Motor neuron (in vitro differentiated cells): ENCODE data around the gene FN3KRP. TPM values are rescaled to one million over a fixed set of nuclear protein-coding genes. Genes with fewer than 3 reads are reported as not detected.

Experiments
- ATAC-seq, 8 experiments: fragments of 200-7000 bp; cut with Tn5 transposase; replicated peaks in 6 of 8; 2 replicates each; pipeline ENCODE4 v1.8.0; 2021; ENCODE audit warnings: mild to moderate bottlenecking in 8 of 8, moderate library complexity in 8 of 8
- H3K27ac ChIP-seq, 2 donors: fragments of 250-450 bp; sonication (Bioruptor Pico); 2 replicates each; pipeline ENCODE4 v1.9.0; 2021; ENCODE audit warnings: antibody characterized with exemption in 2 of 2, mild to moderate bottlenecking in 2 of 2, moderate library complexity in 1 of 2
- H3K4me1 ChIP-seq, 2 donors: fragments of 250-450 bp; sonication (Bioruptor Pico); replicated peaks in 1 of 2; 2 replicates each; pipeline ENCODE4 v1.6.1; 2021; ENCODE audit warnings: antibody characterized with exemption in 2 of 2, mild to moderate bottlenecking in 2 of 2, moderate library complexity in 1 of 2
- H3K4me3 ChIP-seq, 5 donors: fragments of 250-450 bp; sonication (Bioruptor Pico); 2 replicates each; pipeline ENCODE4 v1.9.0; 2021; ENCODE audit warnings: antibody characterized with exemption in 5 of 5, mild to moderate bottlenecking in 5 of 5, moderate library complexity in 4 of 5
- WGBS, 10 experiments: fragments of 450-650 bp; shearing (Covaris generic); methylation state at CpG; one replicate each; pipeline ENCODE4 v1.0.0; 2022; 5-methylcytosine and 5-hydroxymethylcytosine counted together
- in situ Hi-C, 9 experiments: fragments of 400-800 bp; cut with MboI; loops; one replicate each; pipeline ENCODE4 v1.15.0; 2021; ENCODE audit warnings: low sequenced_read_pairs in 9 of 9, low pct_unique_long_range_greater_than_20kb in 2 of 9; ENCODE audit not compliant: unreplicated experiment in 9 of 9
- total RNA-seq, 8 experiments: library from RNA; unstranded; fragments of 300-600 nt; gene quantifications; 2 replicates each; pipeline versions ENCODE4 v1.2.3 to v1.2.4, GENCODE V29; 2022

FN3KRP gene
- total RNA-seq, 8 experiments from 2014 or later, result 11.9 to 27.7 (median 17.6) TPM

- ATAC-seq, result peak in 1 of 8 experiments; percentile 4
- WGBS, 10 experiments, result 40 to 100% (median 86%) methylated on average over 1 to 18 of the region's 22 CpGs; no CpG with 5 or more reads in 1 of the 10 experiments
- in situ Hi-C loops, result no loop called here
- peaks cover 7 to 12% of the 10 kb centered on the region in 2 donors for H3K4me1 ChIP-seq
- H3K4me3 ChIP-seq, result no peak overlapping the region
- H3K27ac ChIP-seq, result no peak overlapping the region
Observed at GRCh38 chr17:82693168-82693867, 23.2 kb upstream of the FN3KRP start.

GRCh38 chr17:82694647-82695046, 21.9 kb upstream of the FN3KRP start:
- H3K27ac ChIP-seq, result no peak overlapping the region
- 10 to 76% (median 26%) methylated on average over 1 to 2 of the region's 2 CpGs for WGBS, 10 experiments
- in situ Hi-C loops, result no loop called here
- H3K4me1 ChIP-seq, result peaks cover 7 to 12% of the 10 kb centered on the region in 2 donors
- H3K4me3 ChIP-seq, result no peak overlapping the region
- no peak for ATAC-seq

GRCh38 chr17:82696259-82696658, 20.2 kb upstream of the FN3KRP start:
- Histone ChIP-seq H3K4me1 (peaks cover 7 to 12% of the 10 kb centered on the region in 2 donors), H3K4me3 (no peak overlapping the region), H3K27ac (no peak overlapping the region)
- no peak for ATAC-seq
- in situ Hi-C loops, result no loop called here
- WGBS, 10 experiments, result 55 to 100% (median 89%) methylated on average over 1 to 12 of the region's 17 CpGs; no CpG with 5 or more reads in 3 of the 10 experiments

GRCh38 chr17:82696916-82697807, 19.3 kb upstream of the FN3KRP start:
- no peak for ATAC-seq
- no peak overlapping the region for H3K27ac ChIP-seq
- in situ Hi-C loops, result no loop called here

GRCh38 chr17:82697808-82698064, 18.8 kb upstream of the FN3KRP start:
- in situ Hi-C loops, result no loop called here
- no peak for ATAC-seq
- Histone ChIP-seq H3K27ac (no peak overlapping the region), H3K4me3 (peak overlapping the region; percentile 57 to 99 (median 76)), H3K4me1 (peaks cover 7 to 12% of the 10 kb centered on the region in 2 donors)
- 0% methylated on average over 2 of the region's 32 CpGs; no CpG with 5 or more reads in 9 of the 10 experiments for WGBS, 10 experiments

More at GRCh38 chr17:82696916-82697807, 19.3 kb upstream of the FN3KRP start:
- WGBS, 10 experiments, result 0 to 10% methylated on average over 1 to 2 of the region's 48 CpGs; no CpG with 5 or more reads in 8 of the 10 experiments
- Histone ChIP-seq H3K4me1 (peaks cover 7 to 12% of the 10 kb centered on the region in 2 donors), H3K4me3 (peak overlapping the region; percentile 57 to 99 (median 76))

GRCh38 chr17:82698065-82698973, 18.2 kb upstream of the FN3KRP start, which contains the start of gene RAB40B:
TSS of gene RAB40B (minus strand) at chr17:82698698. CDS start at chr17:82698596, 102 bp downstream.
- Histone ChIP-seq H3K4me1 (peaks cover 7 to 10% of the 10 kb centered on the region in 2 donors), H3K27ac (peak within 1 kb of the TSS in 1 of 2 donors; percentile 18), H3K4me3 (peak within 1 kb of the TSS; percentile 57 to 99 (median 76))
- ATAC-seq, result peak; percentile 91 to 95 (median 94)
- 0% methylated on average over 3 of the region's 112 CpGs; no CpG with 5 or more reads in 9 of the 10 experiments for WGBS, 10 experiments
- in situ Hi-C loops, result no loop called here

GRCh38 chr17:82698974-82699442, 17.5 kb upstream of the FN3KRP start:
- in situ Hi-C loops, result no loop called here
- Histone ChIP-seq H3K4me1 (peaks cover 7% of the 10 kb centered on the region in 2 donors), H3K4me3 (peak overlapping the region; percentile 57 to 90 (median 76)), H3K27ac (peak overlapping the region in 1 of 2 donors; percentile 18)
- ATAC-seq, result peak in 2 of 8 experiments; percentile 1 to 5
- 0 to 80% (median 13%) methylated on average over 1 to 9 of the region's 45 CpGs; no CpG with 5 or more reads in 6 of the 10 experiments for WGBS, 10 experiments

- peak overlapping the region in 2 of 5 donors; percentile 76 to 89 for H3K4me3 ChIP-seq
- 59 to 77% (median 64%) methylated on average over 1 to 11 of the region's 13 CpGs; no CpG with 5 or more reads in 3 of the 10 experiments for WGBS, 10 experiments
- in situ Hi-C loops, result no loop called here
Observed at GRCh38 chr17:82699551-82699950, 17.0 kb upstream of the FN3KRP start.

GRCh38 chr17:82702231-82702927, 14.1 kb upstream of the FN3KRP start:
- Histone ChIP-seq H3K4me1 (peaks cover under 1 to 2% of the 10 kb centered on the region in 2 donors), H3K27ac (no peak overlapping the region), H3K4me3 (no peak overlapping the region)
- in situ Hi-C loops, result no loop called here
- WGBS, 10 experiments, result 0 to 100% (median 60%) methylated on average over 1 to 13 of the region's 20 CpGs; no CpG with 5 or more reads in 2 of the 10 experiments
- ATAC-seq, result peak in 1 of 8 experiments; percentile 10

More at GRCh38 chr17:82699551-82699950, 17.0 kb upstream of the FN3KRP start:
- Histone ChIP-seq H3K27ac (no peak overlapping the region), H3K4me1 (peaks cover 7% of the 10 kb centered on the region in 2 donors)
- ATAC-seq, result no peak

- in situ Hi-C loops, result no loop called here
- WGBS, 10 experiments, result 60 to 93% (median 82%) methylated on average over 1 to 10 of the region's 26 CpGs; no CpG with 5 or more reads in 6 of the 10 experiments
- no peak overlapping the region for H3K4me3 ChIP-seq
- H3K27ac ChIP-seq, result no peak overlapping the region
- no peak for ATAC-seq
- peaks cover under 1 to 3% of the 10 kb centered on the region in 2 donors for H3K4me1 ChIP-seq
Observed at GRCh38 chr17:82703036-82703745, 13.3 kb upstream of the FN3KRP start.
